AG04450 (cell line): Measurements from ENCODE around the gene DYRK1B. TPM values are rescaled to one million over a fixed set of nuclear protein-coding genes. Genes with fewer than 3 reads are reported as not detected.
A peak's percentile ranks its signal among the peaks of the same experiment; 100 is the strongest.

Source experiments
- CTCF ChIA-PET: fragments of 300-600, 350-600 bp; formaldehyde crosslinking; extraction: SDS; loops from one replicate; lab custom pipeline; 2022; ENCODE audit warnings: antibody characterized with exemption, inconsistent platforms; lab: Charles Lee
- POLR2A ChIA-PET: fragments of 350-600 bp; formaldehyde crosslinking; extraction: SDS; loops from one replicate; lab custom pipeline; 2021; ENCODE audit warnings: antibody characterized with exemption, inconsistent platforms; lab: Yijun Ruan, JAX
- DNase-seq: peaks from one replicate; pipeline ENCODE4 v3.0.0-alpha.2; 2011; ENCODE audit warnings: low read depth, low spot score
- H3K27ac ChIP-seq: one replicate; pipeline ENCODE4 v1.5.1; 2012; ENCODE audit warnings: low read depth, low read length, control low read depth
- H3K27me3 ChIP-seq: one replicate; pipeline ENCODE4 v1.6.0; 2012; ENCODE audit warnings: low read length; ENCODE audit not compliant: control insufficient read depth, insufficient read depth
- H3K4me3 ChIP-seq: 2 replicates; pipeline ENCODE4 v1.5.1; 2011; ENCODE audit warnings: mild to moderate bottlenecking, low read depth, low read length, control low read depth
- H3K9me3 ChIP-seq: 2 replicates; pipeline ENCODE4 v1.5.1; 2012; ENCODE audit warnings: low read length; ENCODE audit not compliant: control insufficient read depth, insufficient read depth
- CTCF ChIP-seq: IDR thresholded peaks from 2 replicates; pipeline ENCODE4 v1.5.1; 2011; ENCODE audit warnings: low read depth, low read length, control low read depth, inconsistent platforms
- polyA plus RNA-seq: library from polyadenylated mRNA; depleted of rRNA; stranded (reverse); fragments of >200 nt; gene quantifications from 2 replicates; pipeline ENCODE4 v1.2.3, GENCODE V29; 2011

The DYRK1B gene
- polyA plus RNA-seq, 1 experiment, result 9.2 TPM

- no peak for DNase-seq
- ChIA-PET POLR2A (interaction anchor here (2.2 kb wide), 1 partner anchor 10 kb away, joined by 7 read pairs; the partner anchor contains the start of gene DYRK1B), CTCF (interaction anchor here (3.4 kb wide), 1 partner anchor 21 kb away, joined by 10 read pairs; no protein-coding TSS in a partner anchor)
- Histone ChIP-seq H3K27me3 (no peaks in the 10 kb centered on the region), H3K4me3 (peak overlapping the region; percentile 82), H3K9me3 (no peaks in the 10 kb centered on the region; the same call in 1 of the 2 replicates), H3K27ac (no peak overlapping the region)
- TF ChIP-seq CTCF, result no peak
These were observed 10.3 kb downstream of the DYRK1B start for GRCh38 chr19:39823686-39824085.

GRCh38 chr19:39820696-39821095 lies 13.3 kb downstream of the DYRK1B start:
- ChIA-PET CTCF (interaction anchor here (0.5 to 2.8 kb wide), 4 partner anchors 23 to 49 kb away, joined by 3 to 11 read pairs (median 8); no protein-coding TSS in a partner anchor), POLR2A (interaction anchor here (0.6 kb wide), 1 partner anchor 14 kb away, joined by 7 read pairs; the partner anchor contains the start of gene DYRK1B)
- DNase-seq, result no peak
- H3K4me3 ChIP-seq, result no peak overlapping the region
- H3K9me3 ChIP-seq, result no peaks in the 10 kb centered on the region; the same call in 1 of the 2 replicates
- TF ChIP-seq CTCF, result no peak
- H3K27me3 ChIP-seq, result no peaks in the 10 kb centered on the region
- no peak overlapping the region for H3K27ac ChIP-seq

- no peak for TF ChIP-seq CTCF
- Histone ChIP-seq H3K27me3 (no peaks in the 10 kb centered on the region), H3K4me3 (no peak overlapping the region), H3K9me3 (no peaks in the 10 kb centered on the region; the same call in 1 of the 2 replicates), H3K27ac (no peak overlapping the region)
- DNase-seq, result no peak
- CTCF ChIA-PET, result interaction anchor here (0.9 to 2.8 kb wide), 2 partner anchors 22 to 27 kb away, joined by 4 to 11 read pairs; no protein-coding TSS in a partner anchor
- POLR2A ChIA-PET, result no interaction called here
These were observed 14.2 kb downstream of the DYRK1B start for GRCh38 chr19:39819786-39820185.

GRCh38 chr19:39818626-39819097 lies 15.3 kb downstream of the DYRK1B start:
- no peak overlapping the region for H3K4me3 ChIP-seq
- H3K27me3 ChIP-seq, result no peaks in the 10 kb centered on the region
- ChIA-PET CTCF (interaction anchor here (1.0 to 2.8 kb wide), 2 partner anchors 26 to 52 kb away, joined by 3 to 11 read pairs; no protein-coding TSS in a partner anchor), POLR2A (no interaction called here)
- no peak for DNase-seq
- no peak for TF ChIP-seq CTCF
- H3K27ac ChIP-seq, result no peak overlapping the region
- H3K9me3 ChIP-seq, result no peaks in the 10 kb centered on the region

- CTCF ChIA-PET, result interaction anchor here (1.0 to 1.4 kb wide), 2 partner anchors 26 to 51 kb away, joined by 3 to 4 read pairs; no protein-coding TSS in a partner anchor
These were observed 15.9 kb downstream of the DYRK1B start for GRCh38 chr19:39817888-39818561.

More at GRCh38 chr19:39817888-39818561, 15.9 kb downstream of the DYRK1B start:
- POLR2A ChIA-PET, result no interaction called here
- no peak for TF ChIP-seq CTCF
- Histone ChIP-seq H3K27ac (no peak overlapping the region), H3K9me3 (no peaks in the 10 kb centered on the region), H3K4me3 (no peak overlapping the region), H3K27me3 (no peaks in the 10 kb centered on the region)
- DNase-seq, result no peak
